Measurements from ENCODE around the gene RABAC1. TPM values are rescaled to one million over a fixed set of nuclear protein-coding genes. Genes with fewer than 3 reads are reported as not detected.
A peak's percentile ranks its signal among the peaks of the same experiment; 100 is the strongest.

RABAC1 gene
- total RNA-seq, 3 donors from 2014 or later (not counting 1 experiment from before 2014, with no cell fraction given): 76.8 to 100.0 (median 78.4) TPM

DNA sequence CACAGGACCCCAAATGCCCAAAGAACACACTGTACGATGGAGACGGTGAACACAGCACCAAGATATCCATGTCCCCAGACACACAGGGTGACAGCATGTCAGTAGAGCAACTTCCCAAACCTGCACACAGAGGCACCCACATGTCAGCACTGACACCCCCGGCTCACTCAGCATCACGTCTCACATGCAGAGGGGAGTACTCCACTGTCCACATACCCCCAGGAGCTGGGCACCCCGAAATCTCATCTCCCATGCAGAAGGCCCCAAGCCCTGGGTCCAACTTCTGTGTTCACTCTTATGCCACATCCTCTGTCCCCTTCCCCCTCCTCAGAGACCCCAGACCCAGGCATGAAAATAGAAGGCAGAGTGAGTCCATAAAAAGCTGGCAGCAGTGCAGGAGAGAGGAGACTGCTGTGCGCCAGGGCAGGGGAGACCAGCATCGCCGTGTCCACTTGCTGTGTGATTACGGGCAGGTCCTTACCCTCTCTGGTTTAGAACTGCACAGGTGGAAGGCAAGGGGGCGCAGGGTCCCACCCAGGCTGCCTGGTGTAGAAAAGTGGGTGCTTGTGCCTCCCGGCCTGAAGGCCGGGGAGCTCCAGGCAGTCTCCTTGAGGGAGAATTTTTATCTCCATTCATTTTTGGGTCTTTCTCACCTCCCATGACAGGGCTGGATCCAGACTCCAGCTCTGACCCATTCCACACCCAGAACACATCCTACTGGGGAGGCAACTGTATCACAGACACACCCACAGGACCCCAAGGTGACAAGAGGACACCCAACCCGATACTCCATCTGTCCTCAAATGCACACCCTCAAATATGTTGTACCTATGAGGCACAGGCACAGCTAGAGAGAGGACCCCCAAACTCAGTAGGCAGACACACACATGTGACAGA is 47.9 kb downstream of the RABAC1 start:
- Mint-ChIP-seq H3K4me1 (peaks cover 26 to 32% of the 10 kb centered on the region in 2 donors), H3K27ac (peak overlapping the region; percentile 45 to 84), H3K27me3 (ENCODE audit: low read depth in 2 of 2) (peaks cover 0 to 18% of the 10 kb centered on the region in 2 donors), H3K36me3 (no peaks in the 10 kb centered on the region), H3K4me3 (peak overlapping the region; percentile 5), H3K9me3 (no peaks in the 10 kb centered on the region)
- Histone ChIP-seq H3K27ac (ENCODE audit: low read length) (no peak overlapping the region), H3K27me3 (ENCODE audit: control insufficient read depth, insufficient read depth, low read length) (peaks cover 34% of the 10 kb centered on the region), H3K4me3 (ENCODE audit: low read length) (no peak overlapping the region), H3K9me3 (ENCODE audit: control insufficient read depth, insufficient read depth, low read length) (no peaks in the 10 kb centered on the region), H3K36me3 (ENCODE audit: control insufficient read depth, insufficient read depth, low read length) (peaks cover 16% of the 10 kb centered on the region), H3K4me1 (ENCODE audit: control insufficient read depth, insufficient read depth, low read length) (peaks cover 46% of the 10 kb centered on the region)
- 70% methylated on average over 13 of the region's 13 CpGs for WGBS (ENCODE audit: insufficient coverage)
- intact Hi-C loops (cut with micrococcal nuclease): no loop called here
- peak in 1 of 2 donors; percentile 56 for DNase-seq
- TF ChIP-seq, protein P1, sequence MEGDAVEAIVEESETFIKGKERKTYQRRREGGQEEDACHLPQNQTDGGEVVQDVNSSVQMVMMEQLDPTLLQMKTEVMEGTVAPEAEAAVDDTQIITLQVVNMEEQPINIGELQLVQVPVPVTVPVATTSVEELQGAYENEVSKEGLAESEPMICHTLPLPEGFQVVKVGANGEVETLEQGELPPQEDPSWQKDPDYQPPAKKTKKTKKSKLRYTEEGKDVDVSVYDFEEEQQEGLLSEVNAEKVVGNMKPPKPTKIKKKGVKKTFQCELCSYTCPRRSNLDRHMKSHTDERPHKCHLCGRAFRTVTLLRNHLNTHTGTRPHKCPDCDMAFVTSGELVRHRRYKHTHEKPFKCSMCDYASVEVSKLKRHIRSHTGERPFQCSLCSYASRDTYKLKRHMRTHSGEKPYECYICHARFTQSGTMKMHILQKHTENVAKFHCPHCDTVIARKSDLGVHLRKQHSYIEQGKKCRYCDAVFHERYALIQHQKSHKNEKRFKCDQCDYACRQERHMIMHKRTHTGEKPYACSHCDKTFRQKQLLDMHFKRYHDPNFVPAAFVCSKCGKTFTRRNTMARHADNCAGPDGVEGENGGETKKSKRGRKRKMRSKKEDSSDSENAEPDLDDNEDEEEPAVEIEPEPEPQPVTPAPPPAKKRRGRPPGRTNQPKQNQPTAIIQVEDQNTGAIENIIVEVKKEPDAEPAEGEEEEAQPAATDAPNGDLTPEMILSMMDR (IDR thresholded peaks at IDR 0.05): no peak
- no peak for ATAC-seq

DNA sequence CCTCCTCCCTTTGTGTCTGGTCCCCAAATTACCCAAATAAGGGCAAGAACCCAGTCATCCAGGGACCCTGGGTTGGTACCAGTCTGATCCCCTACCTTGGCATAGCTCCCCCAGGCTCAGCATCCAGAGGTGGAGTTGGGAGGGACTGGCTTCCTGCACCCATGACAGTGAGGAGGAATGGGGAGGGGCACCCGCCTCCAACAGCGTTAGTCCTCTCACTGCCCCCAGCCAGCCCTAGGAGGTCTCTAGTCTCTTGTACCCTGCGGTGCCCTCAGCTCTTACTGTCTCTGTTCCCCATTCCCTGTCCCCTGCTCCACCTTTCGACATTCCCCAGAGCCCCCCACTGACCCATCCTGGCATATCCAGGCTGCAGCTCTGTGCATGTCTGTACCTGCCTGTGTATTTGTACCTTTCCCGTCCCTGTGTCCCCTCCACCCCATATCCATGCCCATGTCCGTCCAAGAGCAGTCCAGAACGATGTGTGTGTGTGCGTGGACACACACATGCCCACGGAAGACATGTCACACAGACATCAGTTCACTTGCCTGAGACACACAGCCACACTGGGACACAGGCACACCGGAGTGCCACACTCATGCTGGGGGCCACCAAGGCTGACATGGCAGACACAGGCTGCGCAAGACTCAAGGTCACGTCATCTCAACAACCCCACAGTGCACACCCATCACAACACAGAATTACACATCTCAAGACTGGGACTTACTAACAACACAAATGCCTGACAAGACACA is 48.7 kb downstream of the RABAC1 start:
- peak in 1 of 3 donors; percentile 9 for ATAC-seq
- Mint-ChIP-seq H3K4me3 (no peak overlapping the region), H3K27ac (peak overlapping the region; percentile 45 to 84), H3K36me3 (no peaks in the 10 kb centered on the region), H3K27me3 (ENCODE audit: low read depth in 2 of 2) (peaks cover 0 to 18% of the 10 kb centered on the region in 2 donors), H3K4me1 (peaks cover 32% of the 10 kb centered on the region in 2 donors), H3K9me3 (no peaks in the 10 kb centered on the region)
- intact Hi-C loops (cut with micrococcal nuclease): no loop called here
- Histone ChIP-seq H3K36me3 (ENCODE audit: control insufficient read depth, insufficient read depth, low read length) (peaks cover 25% of the 10 kb centered on the region), H3K4me3 (ENCODE audit: low read length) (no peak overlapping the region), H3K27ac (ENCODE audit: low read length) (no peak overlapping the region), H3K27me3 (ENCODE audit: control insufficient read depth, insufficient read depth, low read length) (peaks cover 25% of the 10 kb centered on the region), H3K9me3 (ENCODE audit: control insufficient read depth, insufficient read depth, low read length) (no peaks in the 10 kb centered on the region), H3K4me1 (ENCODE audit: control insufficient read depth, insufficient read depth, low read length) (peaks cover 40% of the 10 kb centered on the region)
- peak in 1 of 2 donors; percentile 41 for DNase-seq
- WGBS (ENCODE audit: insufficient coverage): 77% methylated on average over 12 of the region's 12 CpGs
- TF ChIP-seq, protein P1 (IDR thresholded peaks at IDR 0.05): no peak

DNA sequence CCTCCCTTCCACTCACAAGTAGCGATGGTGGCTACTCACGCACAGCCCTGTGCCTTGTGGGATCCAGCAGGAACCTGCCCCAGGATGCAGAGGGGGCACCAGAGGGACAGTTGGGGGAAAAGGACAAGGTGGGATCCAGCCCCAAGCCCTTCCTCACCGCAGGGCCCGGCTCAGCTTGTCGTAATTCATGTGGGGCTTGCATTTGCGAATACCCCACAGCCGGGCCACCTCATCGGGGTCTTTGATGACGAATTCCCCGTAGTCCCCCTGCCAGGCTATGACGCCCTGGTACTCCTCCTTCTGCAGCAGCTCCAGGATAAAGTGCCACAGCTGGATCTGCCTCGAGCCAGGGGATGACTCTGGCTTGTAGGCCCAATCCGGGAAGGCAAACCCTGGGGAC is 49.4 kb downstream of the RABAC1 start:
- Mint-ChIP-seq H3K27ac (peak overlapping the region; percentile 45 to 84), H3K4me3 (no peak overlapping the region), H3K27me3 (ENCODE audit: low read depth in 2 of 2) (peaks cover 0 to 18% of the 10 kb centered on the region in 2 donors), H3K4me1 (peaks cover 32 to 38% of the 10 kb centered on the region in 2 donors), H3K9me3 (no peaks in the 10 kb centered on the region), H3K36me3 (no peaks in the 10 kb centered on the region)
- no peak overlapping the region for H3K4me3 ChIP-seq (ENCODE audit: low read length)
- intact Hi-C loops (cut with micrococcal nuclease): no loop called here
- H3K9me3 ChIP-seq (ENCODE audit: control insufficient read depth, insufficient read depth, low read length): no peaks in the 10 kb centered on the region
- H3K36me3 ChIP-seq (ENCODE audit: control insufficient read depth, insufficient read depth, low read length): peaks cover 32% of the 10 kb centered on the region
- DNase-seq (no peak), ATAC-seq (no peak)
- H3K27ac ChIP-seq (ENCODE audit: low read length): no peak overlapping the region
- H3K27me3 ChIP-seq (ENCODE audit: control insufficient read depth, insufficient read depth, low read length): peaks cover 21% of the 10 kb centered on the region
- 88% methylated on average over 13 of the region's 13 CpGs for WGBS (ENCODE audit: insufficient coverage)
- H3K4me1 ChIP-seq (ENCODE audit: control insufficient read depth, insufficient read depth, low read length): peaks cover 40% of the 10 kb centered on the region
- TF ChIP-seq, protein P1 (IDR thresholded peaks at IDR 0.05): no peak
